Esophagus muscularis mucosa (tissue), 4 donors: ENCODE results near the gene PCP4L1. TPM values are rescaled to one million over a fixed set of nuclear protein-coding genes. Genes with fewer than 3 reads are reported as not detected.

Experiments
- DNase-seq: peaks from one replicate; pipeline ENCODE4 v3.0.0-alpha.2; 2017; ENCODE audit errors: extremely low spot score
- H3K27ac ChIP-seq, 4 donors: fragments of 200-600 bp; sonication (generic); replicated peaks in 1 of 4; 1 replicate in 3 of 4; 2 replicates in 1 of 4; pipeline ENCODE4 v1.5.1; 2016 to 2019; ENCODE audit warnings: mild to moderate bottlenecking in 1 of 4
- H3K27me3 ChIP-seq, 4 donors: fragments of 200-600 bp; sonication (generic); one replicate each; pipeline versions ENCODE4 v1.5.1 to v1.6.0; 2016 to 2019
- H3K36me3 ChIP-seq, 4 donors: fragments of 200-600 bp; sonication (generic); one replicate each; pipeline ENCODE4 v1.5.1; 2016 to 2019
- H3K4me1 ChIP-seq, 4 donors: fragments of 200-600 bp; sonication (generic); one replicate each; pipeline ENCODE4 v1.5.1; 2016 to 2019
- H3K4me3 ChIP-seq, 4 donors: fragments of 200-600 bp; sonication (generic); 1 replicate in 2 of 4; 2 replicates in 2 of 4; pipeline ENCODE4 v1.5.1; 2016 to 2019; ENCODE audit warnings: mild to moderate bottlenecking in 4 of 4, moderate library complexity in 1 of 4
- H3K9me3 ChIP-seq, 4 donors: fragments of 200-600 bp; sonication (generic); 1 replicate in 3 of 4; 2 replicates in 1 of 4; pipeline ENCODE4 v1.5.1; 2016 to 2019
- EP300 ChIP-seq: sonication (generic); formaldehyde crosslinking; IDR thresholded peaks from one replicate; pipeline ENCODE4 v1.6.1; 2017; ENCODE audit warnings: antibody characterized with exemption
- POLR2A ChIP-seq: fragments of 450-650 bp; IDR thresholded peaks from one replicate; pipeline ENCODE4 v1.6.1; 2017; ENCODE audit warnings: antibody characterized with exemption, moderate library complexity, mild to moderate bottlenecking, low read depth
- POLR2AphosphoS5 ChIP-seq, 2 donors: sonication (generic); formaldehyde crosslinking; IDR thresholded peaks; one replicate each; pipeline ENCODE4 v1.6.1; 2017; ENCODE audit warnings: antibody characterized with exemption in 2 of 2
- WGBS: methylation state at CpG from one replicate; pipeline ENCODE4 v1.1.5; 2018; 5-methylcytosine and 5-hydroxymethylcytosine counted together
- intact Hi-C: fragments of 100-400 bp; cut with DNase I; formaldehyde crosslinking; loops from one replicate; pipeline ENCODE4 v1.15.1; 2023
- total RNA-seq, 4 donors: library from RNA; depleted of rRNA; stranded (reverse); fragments of >200 nt; gene quantifications; one replicate each; pipeline versions ENCODE4 v1.1.0 to v1.2.1, GENCODE V29; 2016
- TF ChIP-seq, protein P1 (sequence below), 3 experiments: fragments of 200-600 bp in 2 of 3; fragments of 450-650 bp in 1 of 3; sonication (generic) in 2 of 3; IDR thresholded peaks; one replicate each; pipeline ENCODE4 v1.5.1; 2017 to 2019; ENCODE audit warnings: antibody characterized with exemption in 3 of 3, mild to moderate bottlenecking in 2 of 3, moderate library complexity in 1 of 3

Gene PCP4L1
- total RNA-seq, 4 donors from 2014 or later = 3.3 to 12.7 (median 6.7) TPM

DNA sequence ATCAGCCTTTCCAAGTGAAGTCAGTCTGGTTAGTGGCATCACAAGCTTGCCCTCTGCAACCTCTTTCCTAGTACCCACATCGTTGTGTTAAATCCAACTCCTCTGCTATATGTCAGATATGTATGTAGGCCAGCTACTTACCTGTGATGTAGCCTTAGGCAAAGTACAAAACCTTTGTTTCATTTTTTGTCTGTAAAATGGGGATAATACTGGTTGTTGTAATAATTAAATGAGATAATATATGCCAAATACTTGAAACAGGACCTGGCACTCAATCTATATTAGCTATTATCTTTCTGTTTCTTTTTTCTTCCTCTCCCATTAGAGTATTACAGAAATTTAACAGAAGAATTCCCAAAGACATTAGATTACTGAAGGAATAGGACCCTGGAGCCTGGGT, 1.2 kb downstream of the PCP4L1 start:
- intact Hi-C loops = no loop called here

GRCh38 chr1:161260376-161261260, 2.1 kb downstream of the PCP4L1 start:
- no peaks in the 10 kb centered on the region for H3K36me3 ChIP-seq
- 35% methylated on average over 9 of the region's 9 CpGs for WGBS
- intact Hi-C loops = no loop called here
- H3K9me3 ChIP-seq = peaks cover 0 to 15% (median 11%) of the 10 kb centered on the region in 4 donors
- TF ChIP-seq POLR2AphosphoS5 (IDR thresholded peaks at IDR 0.05) (no peak), EP300 (no peak), POLR2A (no peak)
- TF ChIP-seq, protein P1, sequence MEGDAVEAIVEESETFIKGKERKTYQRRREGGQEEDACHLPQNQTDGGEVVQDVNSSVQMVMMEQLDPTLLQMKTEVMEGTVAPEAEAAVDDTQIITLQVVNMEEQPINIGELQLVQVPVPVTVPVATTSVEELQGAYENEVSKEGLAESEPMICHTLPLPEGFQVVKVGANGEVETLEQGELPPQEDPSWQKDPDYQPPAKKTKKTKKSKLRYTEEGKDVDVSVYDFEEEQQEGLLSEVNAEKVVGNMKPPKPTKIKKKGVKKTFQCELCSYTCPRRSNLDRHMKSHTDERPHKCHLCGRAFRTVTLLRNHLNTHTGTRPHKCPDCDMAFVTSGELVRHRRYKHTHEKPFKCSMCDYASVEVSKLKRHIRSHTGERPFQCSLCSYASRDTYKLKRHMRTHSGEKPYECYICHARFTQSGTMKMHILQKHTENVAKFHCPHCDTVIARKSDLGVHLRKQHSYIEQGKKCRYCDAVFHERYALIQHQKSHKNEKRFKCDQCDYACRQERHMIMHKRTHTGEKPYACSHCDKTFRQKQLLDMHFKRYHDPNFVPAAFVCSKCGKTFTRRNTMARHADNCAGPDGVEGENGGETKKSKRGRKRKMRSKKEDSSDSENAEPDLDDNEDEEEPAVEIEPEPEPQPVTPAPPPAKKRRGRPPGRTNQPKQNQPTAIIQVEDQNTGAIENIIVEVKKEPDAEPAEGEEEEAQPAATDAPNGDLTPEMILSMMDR (IDR thresholded peaks at IDR 0.05) = no peak
- H3K4me3 ChIP-seq = no peak overlapping the region
- H3K4me1 ChIP-seq = peaks cover 4 to 43% (median 30%) of the 10 kb centered on the region in 4 donors
- H3K27me3 ChIP-seq = peaks cover 0 to 41% (median 10%) of the 10 kb centered on the region in 4 donors
- no peak for DNase-seq
- peak overlapping the region in 3 of 4 donors; percentile 27 to 58 (median 27) for H3K27ac ChIP-seq

More for the DNA sequence above, 1.2 kb downstream of the PCP4L1 start:
- Histone ChIP-seq H3K9me3 (peaks cover 0 to 15% (median 11%) of the 10 kb centered on the region in 4 donors), H3K4me1 (peaks cover 4 to 39% (median 29%) of the 10 kb centered on the region in 4 donors), H3K27me3 (peaks cover 0 to 41% (median 10%) of the 10 kb centered on the region in 4 donors), H3K27ac (peak overlapping the region in 1 of 4 donors; percentile 69), H3K4me3 (peak overlapping the region in 1 of 4 donors; percentile 67), H3K36me3 (no peaks in the 10 kb centered on the region)
- 78% methylated on average over 1 of the region's 1 CpG for WGBS
- no peak for TF ChIP-seq EP300
- TF ChIP-seq POLR2AphosphoS5 (IDR thresholded peaks at IDR 0.05) = no peak
- no peak for TF ChIP-seq POLR2A
- TF ChIP-seq, protein P1 (IDR thresholded peaks at IDR 0.05) = no peak
- DNase-seq = no peak

- peaks cover 10 to 52% (median 38%) of the 10 kb centered on the region in 4 donors for H3K4me1 ChIP-seq
- H3K27ac ChIP-seq = peak overlapping the region in 3 of 4 donors; percentile 5 to 58 (median 27)
- H3K36me3 ChIP-seq = no peaks in the 10 kb centered on the region
- peaks cover 0 to 41% (median 10%) of the 10 kb centered on the region in 4 donors for H3K27me3 ChIP-seq
- no peak overlapping the region for H3K4me3 ChIP-seq
- intact Hi-C loops = no loop called here
- DNase-seq = no peak
- TF ChIP-seq, protein P1 (IDR thresholded peaks at IDR 0.05) = no peak
- no peak for TF ChIP-seq POLR2A
- TF ChIP-seq EP300 = no peak
- TF ChIP-seq POLR2AphosphoS5 (IDR thresholded peaks at IDR 0.05) = no peak
- H3K9me3 ChIP-seq = peaks cover 0 to 13% (median 11%) of the 10 kb centered on the region in 4 donors
- WGBS = 48% methylated on average over 12 of the region's 12 CpGs
Observed at GRCh38 chr1:161261261-161262235, 3.0 kb downstream of the PCP4L1 start.

GRCh38 chr1:161265305-161265704, 6.8 kb downstream of the PCP4L1 start:
- H3K27me3 ChIP-seq = peaks cover 0 to 9% (median under 1%) of the 10 kb centered on the region in 4 donors
- no peak for DNase-seq
- 75% methylated on average over 5 of the region's 5 CpGs for WGBS
- H3K4me3 ChIP-seq = no peak overlapping the region
- peaks cover 12 to 43% (median 33%) of the 10 kb centered on the region in 4 donors for H3K4me1 ChIP-seq
- no peak for TF ChIP-seq EP300
- TF ChIP-seq POLR2AphosphoS5 (IDR thresholded peaks at IDR 0.05) = no peak
- TF ChIP-seq POLR2A = no peak
- TF ChIP-seq, protein P1 (IDR thresholded peaks at IDR 0.05) = no peak
- intact Hi-C loops = no loop called here
- no peaks in the 10 kb centered on the region for H3K9me3 ChIP-seq
- no peaks in the 10 kb centered on the region for H3K36me3 ChIP-seq
- H3K27ac ChIP-seq = no peak overlapping the region
